K562 (cell line): ENCODE results near the gene SLX4IP. TPM values are rescaled to one million over a fixed set of nuclear protein-coding genes. Genes with fewer than 3 reads are reported as not detected.

Experiments
- BDP1 ChIP-seq: IDR thresholded peaks from 3 replicates; pipeline ENCODE4 v1.6.1; 2011; ENCODE audit not compliant: insufficient read length, insufficient read depth
- EHMT2 ChIP-seq: fragments of 450-650 bp; IDR thresholded peaks from 2 replicates; pipeline ENCODE4 v1.6.1; 2018; ENCODE audit warnings: antibody characterized with exemption
- FOS ChIP-seq: IDR thresholded peaks from 3 replicates; pipeline ENCODE4 v1.6.1; 2011; ENCODE audit not compliant: insufficient read length; ENCODE audit errors: extremely low read depth
- FOXJ2 ChIP-seq: fragments of 200-800 bp; sonication (Bioruptor generic); IDR thresholded peaks from 2 replicates; pipeline ENCODE4 v1.6.1; 2016; ENCODE audit warnings: missing genetic modification characterization, missing compliant biosample characterization
- GABPB2 ChIP-seq: fragments of 250-450 bp; sonication (Bioruptor Pico); conservative IDR thresholded peaks from 2 replicates; pipeline ENCODE4 v1.5.1; 2021; ENCODE audit warnings: mild to moderate bottlenecking
- KAT2B ChIP-seq: IDR thresholded peaks from one replicate; pipeline ENCODE4 v1.6.1; 2012; ENCODE audit warnings: low read depth, mild to moderate bottlenecking, control low read depth, inconsistent platforms, low read length, moderate library complexity
- KAT7 ChIP-seq: sonication (generic); formaldehyde crosslinking; IDR thresholded peaks from 2 replicates; pipeline ENCODE4 v1.8.0; 2022; ENCODE audit warnings: missing genetic modification reagents, mild to moderate bottlenecking, borderline replicate concordance
- KLF1 ChIP-seq: fragments of 450-650 bp; IDR thresholded peaks from 2 replicates; pipeline ENCODE4 v1.6.1; 2016; ENCODE audit warnings: missing genetic modification characterization, missing compliant biosample characterization
- MTA3 ChIP-seq: fragments of 450-650 bp; formaldehyde crosslinking; IDR thresholded peaks from 2 replicates; pipeline ENCODE4 v1.6.1; 2017; ENCODE audit warnings: mild to moderate bottlenecking, borderline replicate concordance
- PRPF4 ChIP-seq: fragments of 200-400 bp; formaldehyde crosslinking; IDR thresholded peaks from one replicate; pipeline ENCODE4 v1.6.1; 2017; ENCODE audit warnings: low read length, low read depth, mild to moderate bottlenecking; ENCODE audit not compliant: insufficient read depth, poor library complexity, severe bottlenecking
- SIN3B ChIP-seq: fragments of 450-650 bp; IDR thresholded peaks from 2 replicates; pipeline ENCODE4 v1.6.1; 2017; ENCODE audit warnings: low read depth, mild to moderate bottlenecking, moderate library complexity
- SP2 ChIP-seq: IDR thresholded peaks from 2 replicates; pipeline ENCODE4 v1.6.1; 2011; ENCODE audit warnings: mild to moderate bottlenecking, low read depth, low read length, moderate library complexity; ENCODE audit not compliant: poor library complexity, severe bottlenecking; ENCODE audit errors: extremely low read depth
- SRSF9 ChIP-seq: fragments of 200-400 bp; formaldehyde crosslinking; IDR thresholded peaks from 2 replicates; pipeline ENCODE4 v1.6.1; 2017; ENCODE audit warnings: low read depth, low read length, borderline replicate concordance
- ZC3H4 ChIP-seq: sonication (generic); formaldehyde crosslinking; IDR thresholded peaks from 2 replicates; pipeline ENCODE4 v1.9.0; 2021; ENCODE audit warnings: missing genetic modification reagents, borderline replicate concordance
- ZNF589 ChIP-seq: fragments of 200-800 bp; sonication (Bioruptor generic); IDR thresholded peaks from 2 replicates; pipeline ENCODE4 v1.6.1; 2016; ENCODE audit warnings: low read depth, missing genetic modification characterization, missing compliant biosample characterization
- ZNF766 ChIP-seq: fragments of 200-800 bp; sonication (Bioruptor generic); conservative IDR thresholded peaks from 2 replicates; pipeline ENCODE4 v1.6.1; 2016; ENCODE audit warnings: missing genetic modification characterization, missing compliant biosample characterization
- ZNF785 ChIP-seq: fragments of 250-450 bp; sonication (Bioruptor Pico); IDR thresholded peaks from 2 replicates; pipeline ENCODE4 v1.4.0; 2020; ENCODE audit warnings: mild to moderate bottlenecking
- polyA plus RNA-seq, 8 experiments: library from polyadenylated mRNA; depleted of rRNA in 4 of 8; stranded (reverse) in 5 of 8; unstranded in 3 of 8; fragments of >200 nt; fragmentation: Nextera tagmentation in 2 of 8; fragmentation: Illumina TruSeq in 1 of 8; extraction: Ambion mirVana in 2 of 8; extraction: Trizol in 1 of 8; gene quantifications; 2 replicates each; pipeline versions ENCODE4 v1.2.1 to v1.2.3, GENCODE V29; 2011 to 2014; ENCODE audit warnings: inconsistent platforms in 1 of 8, missing spikeins in 1 of 8
- total RNA-seq, 7 experiments: library from RNA; depleted of rRNA in 6 of 7; stranded (reverse); fragments of >200 nt in 6 of 7; fragmentation: Illumina TruSeq in 2 of 7; extraction: Trizol in 2 of 7; gene quantifications; 2 replicates each; pipeline versions ENCODE4 v1.2.1 to v1.2.3, GENCODE V29; 2011 to 2021; ENCODE audit warnings: low replicate concordance in 1 of 7
- TF ChIP-seq, protein P1 (sequence below): fragments of 450-650 bp; IDR thresholded peaks from 2 replicates; pipeline ENCODE4 v1.6.1; 2016; ENCODE audit warnings: mild to moderate bottlenecking, moderate library complexity

Gene SLX4IP
- total and polyA plus RNA-seq, 9 of the 15 experiments (the other 6 are each of a cell fraction or from before 2014, with no cell fraction given), result 1.5 to 5.9 (median 3.5) TPM

- no peak for TF ChIP-seq BDP1
- no peak for TF ChIP-seq ZNF766 (CRISPR knock-in tag)
- TF ChIP-seq EHMT2, result peak; percentile 59; the same call in 1 of the 2 replicates
- TF ChIP-seq ZNF589 (CRISPR knock-in tag), result no peak
- no peak for TF ChIP-seq KAT7 (CRISPR knock-in tag)
- TF ChIP-seq ZNF785 (CRISPR knock-in tag), result no peak
- TF ChIP-seq MTA3, result no peak
- no peak for TF ChIP-seq GABPB2 (CRISPR knock-in tag)
- TF ChIP-seq, protein P1, sequence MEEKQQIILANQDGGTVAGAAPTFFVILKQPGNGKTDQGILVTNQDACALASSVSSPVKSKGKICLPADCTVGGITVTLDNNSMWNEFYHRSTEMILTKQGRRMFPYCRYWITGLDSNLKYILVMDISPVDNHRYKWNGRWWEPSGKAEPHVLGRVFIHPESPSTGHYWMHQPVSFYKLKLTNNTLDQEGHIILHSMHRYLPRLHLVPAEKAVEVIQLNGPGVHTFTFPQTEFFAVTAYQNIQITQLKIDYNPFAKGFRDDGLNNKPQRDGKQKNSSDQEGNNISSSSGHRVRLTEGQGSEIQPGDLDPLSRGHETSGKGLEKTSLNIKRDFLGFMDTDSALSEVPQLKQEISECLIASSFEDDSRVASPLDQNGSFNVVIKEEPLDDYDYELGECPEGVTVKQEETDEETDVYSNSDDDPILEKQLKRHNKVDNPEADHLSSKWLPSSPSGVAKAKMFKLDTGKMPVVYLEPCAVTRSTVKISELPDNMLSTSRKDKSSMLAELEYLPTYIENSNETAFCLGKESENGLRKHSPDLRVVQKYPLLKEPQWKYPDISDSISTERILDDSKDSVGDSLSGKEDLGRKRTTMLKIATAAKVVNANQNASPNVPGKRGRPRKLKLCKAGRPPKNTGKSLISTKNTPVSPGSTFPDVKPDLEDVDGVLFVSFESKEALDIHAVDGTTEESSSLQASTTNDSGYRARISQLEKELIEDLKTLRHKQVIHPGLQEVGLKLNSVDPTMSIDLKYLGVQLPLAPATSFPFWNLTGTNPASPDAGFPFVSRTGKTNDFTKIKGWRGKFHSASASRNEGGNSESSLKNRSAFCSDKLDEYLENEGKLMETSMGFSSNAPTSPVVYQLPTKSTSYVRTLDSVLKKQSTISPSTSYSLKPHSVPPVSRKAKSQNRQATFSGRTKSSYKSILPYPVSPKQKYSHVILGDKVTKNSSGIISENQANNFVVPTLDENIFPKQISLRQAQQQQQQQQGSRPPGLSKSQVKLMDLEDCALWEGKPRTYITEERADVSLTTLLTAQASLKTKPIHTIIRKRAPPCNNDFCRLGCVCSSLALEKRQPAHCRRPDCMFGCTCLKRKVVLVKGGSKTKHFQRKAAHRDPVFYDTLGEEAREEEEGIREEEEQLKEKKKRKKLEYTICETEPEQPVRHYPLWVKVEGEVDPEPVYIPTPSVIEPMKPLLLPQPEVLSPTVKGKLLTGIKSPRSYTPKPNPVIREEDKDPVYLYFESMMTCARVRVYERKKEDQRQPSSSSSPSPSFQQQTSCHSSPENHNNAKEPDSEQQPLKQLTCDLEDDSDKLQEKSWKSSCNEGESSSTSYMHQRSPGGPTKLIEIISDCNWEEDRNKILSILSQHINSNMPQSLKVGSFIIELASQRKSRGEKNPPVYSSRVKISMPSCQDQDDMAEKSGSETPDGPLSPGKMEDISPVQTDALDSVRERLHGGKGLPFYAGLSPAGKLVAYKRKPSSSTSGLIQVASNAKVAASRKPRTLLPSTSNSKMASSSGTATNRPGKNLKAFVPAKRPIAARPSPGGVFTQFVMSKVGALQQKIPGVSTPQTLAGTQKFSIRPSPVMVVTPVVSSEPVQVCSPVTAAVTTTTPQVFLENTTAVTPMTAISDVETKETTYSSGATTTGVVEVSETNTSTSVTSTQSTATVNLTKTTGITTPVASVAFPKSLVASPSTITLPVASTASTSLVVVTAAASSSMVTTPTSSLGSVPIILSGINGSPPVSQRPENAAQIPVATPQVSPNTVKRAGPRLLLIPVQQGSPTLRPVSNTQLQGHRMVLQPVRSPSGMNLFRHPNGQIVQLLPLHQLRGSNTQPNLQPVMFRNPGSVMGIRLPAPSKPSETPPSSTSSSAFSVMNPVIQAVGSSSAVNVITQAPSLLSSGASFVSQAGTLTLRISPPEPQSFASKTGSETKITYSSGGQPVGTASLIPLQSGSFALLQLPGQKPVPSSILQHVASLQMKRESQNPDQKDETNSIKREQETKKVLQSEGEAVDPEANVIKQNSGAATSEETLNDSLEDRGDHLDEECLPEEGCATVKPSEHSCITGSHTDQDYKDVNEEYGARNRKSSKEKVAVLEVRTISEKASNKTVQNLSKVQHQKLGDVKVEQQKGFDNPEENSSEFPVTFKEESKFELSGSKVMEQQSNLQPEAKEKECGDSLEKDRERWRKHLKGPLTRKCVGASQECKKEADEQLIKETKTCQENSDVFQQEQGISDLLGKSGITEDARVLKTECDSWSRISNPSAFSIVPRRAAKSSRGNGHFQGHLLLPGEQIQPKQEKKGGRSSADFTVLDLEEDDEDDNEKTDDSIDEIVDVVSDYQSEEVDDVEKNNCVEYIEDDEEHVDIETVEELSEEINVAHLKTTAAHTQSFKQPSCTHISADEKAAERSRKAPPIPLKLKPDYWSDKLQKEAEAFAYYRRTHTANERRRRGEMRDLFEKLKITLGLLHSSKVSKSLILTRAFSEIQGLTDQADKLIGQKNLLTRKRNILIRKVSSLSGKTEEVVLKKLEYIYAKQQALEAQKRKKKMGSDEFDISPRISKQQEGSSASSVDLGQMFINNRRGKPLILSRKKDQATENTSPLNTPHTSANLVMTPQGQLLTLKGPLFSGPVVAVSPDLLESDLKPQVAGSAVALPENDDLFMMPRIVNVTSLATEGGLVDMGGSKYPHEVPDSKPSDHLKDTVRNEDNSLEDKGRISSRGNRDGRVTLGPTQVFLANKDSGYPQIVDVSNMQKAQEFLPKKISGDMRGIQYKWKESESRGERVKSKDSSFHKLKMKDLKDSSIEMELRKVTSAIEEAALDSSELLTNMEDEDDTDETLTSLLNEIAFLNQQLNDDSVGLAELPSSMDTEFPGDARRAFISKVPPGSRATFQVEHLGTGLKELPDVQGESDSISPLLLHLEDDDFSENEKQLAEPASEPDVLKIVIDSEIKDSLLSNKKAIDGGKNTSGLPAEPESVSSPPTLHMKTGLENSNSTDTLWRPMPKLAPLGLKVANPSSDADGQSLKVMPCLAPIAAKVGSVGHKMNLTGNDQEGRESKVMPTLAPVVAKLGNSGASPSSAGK, result peak; percentile 78
- no peak for TF ChIP-seq PRPF4
- TF ChIP-seq SRSF9, result no peak
- no peak for TF ChIP-seq SIN3B
- peak; percentile 79; the same call in 1 of the 2 replicates for TF ChIP-seq FOXJ2
- TF ChIP-seq KLF1 (tag), result no peak
- TF ChIP-seq ZC3H4, result no peak
- TF ChIP-seq SP2, result no peak
- TF ChIP-seq FOS, result peak; percentile 70
- TF ChIP-seq KAT2B, result no peak
These were observed 76.6 kb downstream of the SLX4IP start (continued) for GRCh38 chr20:10511509-10512251.
